OCI-LY7 (cell line): Measurements from ENCODE around the gene LY6G6C.

Experiments used
- EZH2phosphoT487 ChIP-seq: fragments of 200-600 bp; sonication (generic); IDR thresholded peaks from 2 replicates; pipeline ENCODE4 v1.6.1; 2018; ENCODE audit warnings: low read depth, borderline replicate concordance, mild to moderate bottlenecking, mixed run types, antibody characterized with exemption, low read length, moderate library complexity, mixed read lengths
- TF ChIP-seq, protein P1 (sequence below): fragments of 200-600 bp; sonication (generic); conservative IDR thresholded peaks from 2 replicates; pipeline ENCODE4 v1.5.1; 2014; ENCODE audit warnings: mild to moderate bottlenecking, antibody characterized with exemption, low read length, moderate library complexity, mixed read lengths

DNA sequence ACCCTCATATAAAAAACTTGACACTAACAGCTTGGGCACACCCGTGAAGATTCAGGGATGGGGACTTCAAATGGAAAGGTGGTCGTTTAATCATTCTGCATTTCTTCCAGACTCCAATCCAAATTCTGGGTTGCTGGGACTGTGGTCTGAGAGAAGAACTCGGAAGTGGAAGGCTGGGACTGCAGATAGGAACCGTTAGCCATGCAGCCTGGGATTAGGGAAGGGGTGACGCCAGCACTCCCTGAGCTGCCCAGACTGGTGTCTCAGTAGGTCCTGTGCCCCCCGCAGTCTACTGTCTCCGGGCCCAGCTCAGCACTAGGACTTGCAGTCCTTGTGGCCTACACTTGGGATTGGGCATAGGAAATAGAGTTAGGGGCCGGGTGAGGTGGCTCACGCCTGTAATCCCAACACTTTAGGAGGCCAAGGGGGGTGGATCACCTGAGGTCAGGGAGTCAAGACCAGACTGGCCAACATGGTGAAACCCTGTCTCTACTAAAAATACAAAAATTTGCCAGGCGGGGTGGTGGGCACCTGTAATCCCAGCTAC is 15.3 kb upstream of the LY6G6C start:
- TF ChIP-seq, protein P1, sequence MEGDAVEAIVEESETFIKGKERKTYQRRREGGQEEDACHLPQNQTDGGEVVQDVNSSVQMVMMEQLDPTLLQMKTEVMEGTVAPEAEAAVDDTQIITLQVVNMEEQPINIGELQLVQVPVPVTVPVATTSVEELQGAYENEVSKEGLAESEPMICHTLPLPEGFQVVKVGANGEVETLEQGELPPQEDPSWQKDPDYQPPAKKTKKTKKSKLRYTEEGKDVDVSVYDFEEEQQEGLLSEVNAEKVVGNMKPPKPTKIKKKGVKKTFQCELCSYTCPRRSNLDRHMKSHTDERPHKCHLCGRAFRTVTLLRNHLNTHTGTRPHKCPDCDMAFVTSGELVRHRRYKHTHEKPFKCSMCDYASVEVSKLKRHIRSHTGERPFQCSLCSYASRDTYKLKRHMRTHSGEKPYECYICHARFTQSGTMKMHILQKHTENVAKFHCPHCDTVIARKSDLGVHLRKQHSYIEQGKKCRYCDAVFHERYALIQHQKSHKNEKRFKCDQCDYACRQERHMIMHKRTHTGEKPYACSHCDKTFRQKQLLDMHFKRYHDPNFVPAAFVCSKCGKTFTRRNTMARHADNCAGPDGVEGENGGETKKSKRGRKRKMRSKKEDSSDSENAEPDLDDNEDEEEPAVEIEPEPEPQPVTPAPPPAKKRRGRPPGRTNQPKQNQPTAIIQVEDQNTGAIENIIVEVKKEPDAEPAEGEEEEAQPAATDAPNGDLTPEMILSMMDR, result no peak
- no peak for TF ChIP-seq EZH2phosphoT487
